GM18867 (cell line): ENCODE data around the gene NDC1.
"Not testable (repeated sequence)": the region's sequence is repeated elsewhere in the genome, so short reads cannot be mapped to it uniquely, and the experiment has no call there.

Experiments used
- ATAC-seq: cut with Tn5 transposase; IDR thresholded peaks from one replicate; pipeline ENCODE4 v1.9.1; 2021; ENCODE audit warnings: mild to moderate bottlenecking, moderate library complexity; ENCODE audit not compliant: unreplicated experiment

Gene NDC1

GRCh38 chr1:53833393-53833792 lies 4.7 kb downstream of the NDC1 start:
- no peak for ATAC-seq

GRCh38 chr1:53826367-53826766 lies 11.7 kb downstream of the NDC1 start:
- ATAC-seq = no peak

- ATAC-seq = no peak
Measured at GRCh38 chr1:53825306-53825705, 12.8 kb downstream of the NDC1 start.

- no peak for ATAC-seq
Measured at GRCh38 chr1:53822931-53823330, 15.2 kb downstream of the NDC1 start.

GRCh38 chr1:53821380-53821779 lies 16.7 kb downstream of the NDC1 start:
- ATAC-seq = no peak

GRCh38 chr1:53819387-53819786 lies 18.7 kb downstream of the NDC1 start:
- ATAC-seq = no peak

- ATAC-seq = not testable (repeated sequence)
Measured at GRCh38 chr1:53816584-53816983, 21.5 kb downstream of the NDC1 start.

GRCh38 chr1:53815484-53815883 lies 22.6 kb downstream of the NDC1 start:
- ATAC-seq = not testable (repeated sequence)

GRCh38 chr1:53811414-53811851 lies 26.7 kb downstream of the NDC1 start:
- no peak for ATAC-seq

- ATAC-seq = no peak
Measured at GRCh38 chr1:53810497-53810896, 27.6 kb downstream of the NDC1 start.

GRCh38 chr1:53810007-53810406 lies 28.1 kb downstream of the NDC1 start:
- no peak for ATAC-seq

- no peak for ATAC-seq
Measured at GRCh38 chr1:53807916-53808315, 30.2 kb downstream of the NDC1 start.

GRCh38 chr1:53804791-53805505 lies 33.1 kb downstream of the NDC1 start:
- no peak for ATAC-seq

- ATAC-seq = no peak
Measured at GRCh38 chr1:53804181-53804580, 33.9 kb downstream of the NDC1 start.

- ATAC-seq = no peak
Measured at GRCh38 chr1:53800621-53801020, 37.5 kb downstream of the NDC1 start.

GRCh38 chr1:53799141-53799540 lies 39.0 kb downstream of the NDC1 start:
- no peak for ATAC-seq

- no peak for ATAC-seq
Measured at GRCh38 chr1:53792806-53793205, 45.3 kb downstream of the NDC1 start.

- no peak for ATAC-seq
Measured at GRCh38 chr1:53787655-53788054, 50.4 kb downstream of the NDC1 start.

- no peak for ATAC-seq
Measured at GRCh38 chr1:53783056-53783455, 55.0 kb downstream of the NDC1 start.

GRCh38 chr1:53781654-53782053 lies 56.4 kb downstream of the NDC1 start:
- ATAC-seq = no peak

- ATAC-seq = no peak
Measured at GRCh38 chr1:53777272-53777671, 60.8 kb downstream of the NDC1 start.

GRCh38 chr1:53771648-53772047 lies 66.4 kb downstream of the NDC1 start:
- ATAC-seq = no peak

GRCh38 chr1:53769780-53770179 lies 68.3 kb downstream of the NDC1 start:
- no peak for ATAC-seq
